WTC11 (cell line): ENCODE results near the gene MRPL23. TPM values are rescaled to one million over a fixed set of nuclear protein-coding genes. Genes with fewer than 3 reads are reported as not detected.

Experiments
- ATAC-seq: fragments of 200-7000 bp; cut with Tn5 transposase; 2 replicates; pipeline ENCODE4 v1.10.0; 2021; ENCODE audit warnings: mild to moderate bottlenecking, moderate library complexity
- Bru-seq: library from RNA; stranded (reverse); fragments of 400-500 nt; gene quantifications from one replicate; lab custom pipeline; 2021; lab: Mats Ljungman, UMichigan
- CTCF ChIA-PET: fragments of 300-600 bp; sonication (Branson Sonifier 250); formaldehyde crosslinking; loops from one replicate; lab custom pipeline; 2021; ENCODE audit warnings: antibody characterized with exemption; lab: Charles Lee
- POLR2A ChIA-PET: fragments of 350-600 bp; sonication (Branson Sonifier 250); formaldehyde crosslinking; loops from one replicate; lab custom pipeline; 2021; ENCODE audit warnings: antibody characterized with exemption; lab: Charles Lee
- DNase-seq: peaks from one replicate; pipeline ENCODE4 v3.0.0; 2021; ENCODE audit warnings: low spot score
- H3K27ac Mint-ChIP-seq: 2 replicates; pipeline ENCODE4 v1.8.0; 2021; ENCODE audit warnings: mixed read lengths
- H3K27me3 Mint-ChIP-seq: 2 replicates; pipeline ENCODE4 v1.8.0; 2021; ENCODE audit warnings: low read depth, mild to moderate bottlenecking, moderate library complexity, mixed read lengths
- H3K36me3 Mint-ChIP-seq: 2 replicates; pipeline ENCODE4 v1.8.0; 2021; ENCODE audit warnings: mixed read lengths
- H3K4me1 Mint-ChIP-seq: 2 replicates; pipeline ENCODE4 v1.8.0; 2022; ENCODE audit warnings: mixed read lengths
- H3K4me3 Mint-ChIP-seq: 2 replicates; pipeline ENCODE4 v1.8.0; 2021; ENCODE audit warnings: mild to moderate bottlenecking, moderate library complexity, mixed read lengths
- H3K9me3 Mint-ChIP-seq: 2 replicates; pipeline ENCODE4 v1.8.0; 2021; ENCODE audit warnings: mixed read lengths
- CBFB ChIP-seq: sonication (generic); formaldehyde crosslinking; IDR thresholded peaks from 2 replicates; pipeline ENCODE4 v1.8.1; 2022; ENCODE audit warnings: mild to moderate bottlenecking, low read depth, missing genetic modification reagents
- ERG ChIP-seq: fragments of 250-450 bp; sonication (Bioruptor Pico); IDR thresholded peaks from 2 replicates; pipeline ENCODE4 v1.8.0; 2021; ENCODE audit warnings: mild to moderate bottlenecking
- ETV6 ChIP-seq: sonication (generic); formaldehyde crosslinking; IDR thresholded peaks from 2 replicates; pipeline ENCODE4 v1.8.1; 2022; ENCODE audit warnings: mild to moderate bottlenecking, missing genetic modification reagents
- FOXJ3 ChIP-seq: sonication (generic); formaldehyde crosslinking; IDR thresholded peaks from 2 replicates; pipeline ENCODE4 v1.9.0; 2021; ENCODE audit warnings: missing genetic modification reagents, mild to moderate bottlenecking, borderline replicate concordance
- FOXP4 ChIP-seq: sonication (generic); formaldehyde crosslinking; IDR thresholded peaks from 2 replicates; pipeline ENCODE4 v1.8.0; 2022; ENCODE audit warnings: mild to moderate bottlenecking, missing genetic modification reagents
- HMGA2 ChIP-seq: fragments of 250-450 bp; sonication (Bioruptor Pico); IDR thresholded peaks from 2 replicates; pipeline ENCODE4 v1.4.0; 2021; ENCODE audit warnings: mild to moderate bottlenecking, moderate library complexity
- IRF2 ChIP-seq: sonication (generic); formaldehyde crosslinking; IDR thresholded peaks from 2 replicates; pipeline ENCODE4 v1.8.0; 2022; ENCODE audit warnings: low read depth, missing genetic modification reagents, borderline replicate concordance
- KAT7 ChIP-seq: sonication (generic); formaldehyde crosslinking; IDR thresholded peaks from 2 replicates; pipeline ENCODE4 v1.8.1; 2023; ENCODE audit warnings: missing genetic modification reagents, mild to moderate bottlenecking, borderline replicate concordance
- MXD4 ChIP-seq: fragments of 250-450 bp; sonication (Bioruptor Pico); IDR thresholded peaks from 2 replicates; pipeline ENCODE4 v1.8.0; 2021; ENCODE audit warnings: mild to moderate bottlenecking, moderate library complexity, borderline replicate concordance
- NR3C1 ChIP-seq: sonication (generic); formaldehyde crosslinking; conservative IDR thresholded peaks from 2 replicates; pipeline ENCODE4 v1.8.1; 2023; ENCODE audit warnings: low read depth, mild to moderate bottlenecking, missing genetic modification reagents
- SOX15 ChIP-seq: fragments of 250-450 bp; sonication (Bioruptor Pico); IDR thresholded peaks from 2 replicates; pipeline ENCODE4 v1.9.0; 2021; ENCODE audit warnings: mild to moderate bottlenecking
- TEAD1 ChIP-seq: sonication (generic); formaldehyde crosslinking; IDR thresholded peaks from 2 replicates; pipeline ENCODE4 v1.8.0; 2022; ENCODE audit warnings: mild to moderate bottlenecking, missing genetic modification reagents
- ZNF121 ChIP-seq: sonication (generic); formaldehyde crosslinking; IDR thresholded peaks from 2 replicates; pipeline ENCODE4 v1.8.0; 2023; ENCODE audit warnings: missing genetic modification reagents
- ZNF219 ChIP-seq: sonication (generic); formaldehyde crosslinking; IDR thresholded peaks from 2 replicates; pipeline ENCODE4 v1.8.0; 2023; ENCODE audit warnings: missing genetic modification reagents, mild to moderate bottlenecking, borderline replicate concordance
- ZNF512 ChIP-seq: sonication (generic); formaldehyde crosslinking; IDR thresholded peaks from 2 replicates; pipeline ENCODE4 v1.8.1; 2022; ENCODE audit warnings: missing genetic modification reagents, borderline replicate concordance
- long read RNA-seq, 3 experiments: library from RNA in 1 of 3; library from capped mRNA in 1 of 3; library from polyadenylated mRNA in 1 of 3; unstranded in 2 of 3; stranded (forward) in 1 of 3; transcript quantifications; one replicate each; pipeline ENCODE4 v2.0.0, GENCODE V29; 2021
- total RNA-seq: library from RNA; stranded (reverse); gene quantifications from 3 replicates; pipeline ENCODE4 v1.2.3, GENCODE V29; 2021
- TF ChIP-seq, protein P1 (sequence below): sonication (generic); formaldehyde crosslinking; IDR thresholded peaks from 2 replicates; pipeline ENCODE4 v1.8.0; 2022; ENCODE audit warnings: mild to moderate bottlenecking, missing genetic modification reagents
- TF ChIP-seq, protein P2 (sequence below): sonication (generic); formaldehyde crosslinking; IDR thresholded peaks from 2 replicates; pipeline ENCODE4 v1.8.0; 2022; ENCODE audit warnings: mild to moderate bottlenecking, missing genetic modification reagents
- TF ChIP-seq, protein P3 (sequence below): sonication (generic); formaldehyde crosslinking; IDR thresholded peaks from 2 replicates; pipeline ENCODE4 v1.8.1; 2022; ENCODE audit warnings: low read depth, mild to moderate bottlenecking, moderate library complexity, missing genetic modification reagents, borderline replicate concordance
- TF ChIP-seq, protein P4 (sequence below): sonication (generic); formaldehyde crosslinking; IDR thresholded peaks from 2 replicates; pipeline ENCODE4 v1.8.1; 2023; ENCODE audit warnings: mild to moderate bottlenecking, missing genetic modification reagents
- TF ChIP-seq, protein P5 (sequence below): fragments of 250-450 bp; sonication (Bioruptor Pico); IDR thresholded peaks from 2 replicates; pipeline ENCODE4 v1.9.0; 2021; ENCODE audit warnings: moderate library complexity, mild to moderate bottlenecking, inconsistent platforms, borderline replicate concordance

Gene MRPL23
- total RNA-seq: 59.4 to 73.0 TPM (median 61.0 TPM) in 3 replicates
- percentile 26 among the genes with signal in this experiment for Bru-seq, nascent RNA
- long read RNA-seq, experiment 1, transcript MRPL23-205 (5 exons, 736 nt): major isoform, 51 of 76 reads
- long read RNA-seq, experiment 1, partial matches to known transcripts: 12 of 76 reads
- long read RNA-seq, experiment 1, other reads (novel, unspliced or antisense): 11 of 76 reads
- long read RNA-seq, experiment 2, transcript MRPL23-205 (5 exons, 736 nt): major isoform, 34 of 74 reads
- long read RNA-seq, experiment 2, partial matches to known transcripts: 33 of 74 reads
- long read RNA-seq, experiment 2, other reads (novel, unspliced or antisense): 6 of 74 reads
- long read RNA-seq, experiment 3: 0 reads

- no peaks in the 10 kb centered on the region for H3K27me3 Mint-ChIP-seq
- POLR2A ChIA-PET: no interaction called here
- DNase-seq (no peak), ATAC-seq (peak; percentile 27)
- peaks cover 3% of the 10 kb centered on the region for H3K4me1 Mint-ChIP-seq
- CTCF ChIA-PET: interaction anchor here (0.6 to 4.7 kb wide), 15 partner anchors 9 to 294 kb away, joined by 3 to 62 read pairs (median 9); partner anchors contain the start of gene H19
- no peaks in the 10 kb centered on the region for H3K9me3 Mint-ChIP-seq
- H3K36me3 Mint-ChIP-seq: no peaks in the 10 kb centered on the region
- H3K4me3 Mint-ChIP-seq: no peak within 1 kb of the TSS
- no peak for TF ChIP-seq SOX15 (CRISPR knock-in tag)
- TF ChIP-seq ETV6 (CRISPR knock-in tag): no peak
- TF ChIP-seq, protein P1, sequence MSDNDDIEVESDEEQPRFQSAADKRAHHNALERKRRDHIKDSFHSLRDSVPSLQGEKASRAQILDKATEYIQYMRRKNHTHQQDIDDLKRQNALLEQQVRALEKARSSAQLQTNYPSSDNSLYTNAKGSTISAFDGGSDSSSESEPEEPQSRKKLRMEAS: no peak
- TF ChIP-seq, protein P2, sequence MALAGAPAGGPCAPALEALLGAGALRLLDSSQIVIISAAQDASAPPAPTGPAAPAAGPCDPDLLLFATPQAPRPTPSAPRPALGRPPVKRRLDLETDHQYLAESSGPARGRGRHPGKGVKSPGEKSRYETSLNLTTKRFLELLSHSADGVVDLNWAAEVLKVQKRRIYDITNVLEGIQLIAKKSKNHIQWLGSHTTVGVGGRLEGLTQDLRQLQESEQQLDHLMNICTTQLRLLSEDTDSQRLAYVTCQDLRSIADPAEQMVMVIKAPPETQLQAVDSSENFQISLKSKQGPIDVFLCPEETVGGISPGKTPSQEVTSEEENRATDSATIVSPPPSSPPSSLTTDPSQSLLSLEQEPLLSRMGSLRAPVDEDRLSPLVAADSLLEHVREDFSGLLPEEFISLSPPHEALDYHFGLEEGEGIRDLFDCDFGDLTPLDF (CRISPR knock-in tag): no peak
- TF ChIP-seq ERG: no peak
- TF ChIP-seq, protein P3, sequence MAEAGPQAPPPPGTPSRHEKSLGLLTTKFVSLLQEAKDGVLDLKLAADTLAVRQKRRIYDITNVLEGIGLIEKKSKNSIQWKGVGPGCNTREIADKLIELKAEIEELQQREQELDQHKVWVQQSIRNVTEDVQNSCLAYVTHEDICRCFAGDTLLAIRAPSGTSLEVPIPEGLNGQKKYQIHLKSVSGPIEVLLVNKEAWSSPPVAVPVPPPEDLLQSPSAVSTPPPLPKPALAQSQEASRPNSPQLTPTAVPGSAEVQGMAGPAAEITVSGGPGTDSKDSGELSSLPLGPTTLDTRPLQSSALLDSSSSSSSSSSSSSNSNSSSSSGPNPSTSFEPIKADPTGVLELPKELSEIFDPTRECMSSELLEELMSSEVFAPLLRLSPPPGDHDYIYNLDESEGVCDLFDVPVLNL (CRISPR knock-in tag): no peak
- no peak for TF ChIP-seq CBFB (CRISPR knock-in tag)
- TF ChIP-seq FOXP4: no peak
- no peak for TF ChIP-seq NR3C1 (CRISPR knock-in tag)
- TF ChIP-seq ZNF512 (CRISPR knock-in tag): no peak
- TF ChIP-seq MXD4 (CRISPR knock-in tag): no peak
- no peak for TF ChIP-seq HMGA2
- no peak for TF ChIP-seq ZNF219 (CRISPR knock-in tag)
- no peak for TF ChIP-seq FOXJ3 (CRISPR knock-in tag)
- H3K27ac Mint-ChIP-seq: no peak within 1 kb of the TSS
Observed at GRCh38 chr11:1946812-1947484, at the start of gene MRPL23. Gene MRPL23, plus strand, starts transcription at chr11:1947332. Its CDS starts 31 bp downstream, at chr11:1947363.

DNA sequence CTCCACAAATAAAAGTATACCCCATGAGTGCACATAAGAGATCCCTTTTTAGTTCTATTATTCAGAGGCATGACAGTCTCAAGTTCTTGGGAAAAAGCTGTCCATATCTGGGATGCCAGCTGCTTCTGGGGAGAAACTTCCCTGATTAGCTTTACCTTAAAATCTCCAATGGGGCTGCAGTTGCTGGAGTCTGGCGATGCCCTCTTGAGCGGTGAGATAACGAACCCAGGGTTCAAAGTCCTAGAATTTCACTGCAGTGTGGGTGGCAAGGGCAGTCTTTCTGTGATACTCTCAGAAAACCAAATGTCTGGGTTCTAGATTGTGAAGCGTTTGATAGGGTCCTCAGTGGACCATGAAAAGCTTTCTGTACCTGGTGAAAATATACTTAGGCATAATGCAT, 48.0 kb upstream of the MRPL23 start:
- no peak overlapping the region for H3K4me3 Mint-ChIP-seq
- H3K4me1 Mint-ChIP-seq: peaks cover 9% of the 10 kb centered on the region
- DNase-seq (no peak), ATAC-seq (no peak)
- ChIA-PET CTCF (interaction anchor here (0.6 to 2.0 kb wide), 3 partner anchors 17 to 249 kb away, joined by 3 to 6 read pairs (median 3); no protein-coding TSS in a partner anchor), POLR2A (no interaction called here)
- peaks cover 10% of the 10 kb centered on the region for H3K27me3 Mint-ChIP-seq
- H3K36me3 Mint-ChIP-seq: no peaks in the 10 kb centered on the region
- H3K27ac Mint-ChIP-seq: no peak overlapping the region
- H3K9me3 Mint-ChIP-seq: no peaks in the 10 kb centered on the region
- TF ChIP-seq, protein P4, sequence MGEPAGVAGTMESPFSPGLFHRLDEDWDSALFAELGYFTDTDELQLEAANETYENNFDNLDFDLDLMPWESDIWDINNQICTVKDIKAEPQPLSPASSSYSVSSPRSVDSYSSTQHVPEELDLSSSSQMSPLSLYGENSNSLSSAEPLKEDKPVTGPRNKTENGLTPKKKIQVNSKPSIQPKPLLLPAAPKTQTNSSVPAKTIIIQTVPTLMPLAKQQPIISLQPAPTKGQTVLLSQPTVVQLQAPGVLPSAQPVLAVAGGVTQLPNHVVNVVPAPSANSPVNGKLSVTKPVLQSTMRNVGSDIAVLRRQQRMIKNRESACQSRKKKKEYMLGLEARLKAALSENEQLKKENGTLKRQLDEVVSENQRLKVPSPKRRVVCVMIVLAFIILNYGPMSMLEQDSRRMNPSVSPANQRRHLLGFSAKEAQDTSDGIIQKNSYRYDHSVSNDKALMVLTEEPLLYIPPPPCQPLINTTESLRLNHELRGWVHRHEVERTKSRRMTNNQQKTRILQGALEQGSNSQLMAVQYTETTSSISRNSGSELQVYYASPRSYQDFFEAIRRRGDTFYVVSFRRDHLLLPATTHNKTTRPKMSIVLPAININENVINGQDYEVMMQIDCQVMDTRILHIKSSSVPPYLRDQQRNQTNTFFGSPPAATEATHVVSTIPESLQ: no peak
- TF ChIP-seq, protein P5, sequence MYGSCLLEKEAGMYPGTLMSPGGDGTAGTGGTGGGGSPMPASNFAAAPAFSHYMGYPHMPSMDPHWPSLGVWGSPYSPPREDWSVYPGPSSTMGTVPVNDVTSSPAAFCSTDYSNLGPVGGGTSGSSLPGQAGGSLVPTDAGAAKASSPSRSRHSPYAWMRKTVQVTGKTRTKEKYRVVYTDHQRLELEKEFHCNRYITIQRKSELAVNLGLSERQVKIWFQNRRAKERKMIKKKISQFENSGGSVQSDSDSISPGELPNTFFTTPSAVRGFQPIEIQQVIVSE (CRISPR knock-in tag): no peak
- TF ChIP-seq IRF2 (CRISPR knock-in tag) (no peak), TEAD1 (CRISPR knock-in tag) (no peak), ZNF121 (CRISPR knock-in tag) (no peak), KAT7 (no peak)
